K562 (cell line): Measurements from ENCODE around the gene CNPY2. TPM values are rescaled to one million over a fixed set of nuclear protein-coding genes. Genes with fewer than 3 reads are reported as not detected.

Experiments used
- ARID2 ChIP-seq: fragments of 450-650 bp; IDR thresholded peaks from 2 replicates; pipeline ENCODE4 v1.6.1; 2017; ENCODE audit warnings: antibody characterized with exemption, mild to moderate bottlenecking
- FOXK1 ChIP-seq: sonication (generic); formaldehyde crosslinking; IDR thresholded peaks from 2 replicates; pipeline ENCODE4 v1.8.0; 2022; ENCODE audit warnings: missing genetic modification reagents, mild to moderate bottlenecking, borderline replicate concordance
- RBBP5 ChIP-seq: fragments of 200-600 bp; sonication (generic); IDR thresholded peaks from 2 replicates; pipeline ENCODE4 v1.6.1; 2012; ENCODE audit warnings: borderline replicate concordance, mild to moderate bottlenecking, low read length, control low read depth, inconsistent platforms; ENCODE audit not compliant: insufficient read depth, poor library complexity, severe bottlenecking
- STAT6 ChIP-seq: sonication (generic); formaldehyde crosslinking; IDR thresholded peaks from 2 replicates; pipeline ENCODE4 v1.8.1; 2023; ENCODE audit warnings: mild to moderate bottlenecking, missing genetic modification reagents
- TAL1 ChIP-seq: fragments of 450-650 bp; IDR thresholded peaks from 2 replicates; pipeline ENCODE4 v1.6.1; 2016; ENCODE audit warnings: mild to moderate bottlenecking
- ZNF134 ChIP-seq: fragments of 250-450 bp; sonication (Bioruptor Pico); conservative IDR thresholded peaks from 2 replicates; pipeline ENCODE4 v1.4.0; 2020
- ZNF23 ChIP-seq: fragments of 250-450 bp; sonication (Bioruptor Pico); IDR thresholded peaks from 2 replicates; pipeline ENCODE4 v1.4.0; 2020; ENCODE audit warnings: mild to moderate bottlenecking
- ZNF79 ChIP-seq: fragments of 250-450 bp; sonication (Bioruptor Pico); IDR thresholded peaks from 2 replicates; pipeline ENCODE4 v1.4.0; 2020; ENCODE audit warnings: low read depth, mild to moderate bottlenecking, moderate library complexity
- polyA plus RNA-seq, 8 experiments: library from polyadenylated mRNA; depleted of rRNA in 4 of 8; stranded (reverse) in 5 of 8; unstranded in 3 of 8; fragments of >200 nt; fragmentation: Nextera tagmentation in 2 of 8; fragmentation: Illumina TruSeq in 1 of 8; extraction: Ambion mirVana in 2 of 8; extraction: Trizol in 1 of 8; gene quantifications; 2 replicates each; pipeline versions ENCODE4 v1.2.1 to v1.2.3, GENCODE V29; 2011 to 2014; ENCODE audit warnings: inconsistent platforms in 1 of 8, missing spikeins in 1 of 8
- total RNA-seq, 7 experiments: library from RNA; depleted of rRNA in 6 of 7; stranded (reverse); fragments of >200 nt in 6 of 7; fragmentation: Illumina TruSeq in 2 of 7; extraction: Trizol in 2 of 7; gene quantifications; 2 replicates each; pipeline versions ENCODE4 v1.2.1 to v1.2.3, GENCODE V29; 2011 to 2021; ENCODE audit warnings: low replicate concordance in 1 of 7
- TF ChIP-seq, protein P1 (sequence below): fragments of 200-600 bp; sonication (generic); IDR thresholded peaks from one replicate; pipeline ENCODE4 v1.6.1; 2012; ENCODE audit warnings: mild to moderate bottlenecking, low read depth, low read length, inconsistent platforms
- TF ChIP-seq, protein P2 (sequence below): sonication (generic); formaldehyde crosslinking; IDR thresholded peaks from 2 replicates; pipeline ENCODE4 v1.8.1; 2022; ENCODE audit warnings: missing genetic modification reagents

CNPY2 gene
- total and polyA plus RNA-seq, 9 of the 15 experiments (the other 6 are each of a cell fraction or from before 2014, with no cell fraction given) = 33.8 to 190 (median 138) TPM

DNA sequence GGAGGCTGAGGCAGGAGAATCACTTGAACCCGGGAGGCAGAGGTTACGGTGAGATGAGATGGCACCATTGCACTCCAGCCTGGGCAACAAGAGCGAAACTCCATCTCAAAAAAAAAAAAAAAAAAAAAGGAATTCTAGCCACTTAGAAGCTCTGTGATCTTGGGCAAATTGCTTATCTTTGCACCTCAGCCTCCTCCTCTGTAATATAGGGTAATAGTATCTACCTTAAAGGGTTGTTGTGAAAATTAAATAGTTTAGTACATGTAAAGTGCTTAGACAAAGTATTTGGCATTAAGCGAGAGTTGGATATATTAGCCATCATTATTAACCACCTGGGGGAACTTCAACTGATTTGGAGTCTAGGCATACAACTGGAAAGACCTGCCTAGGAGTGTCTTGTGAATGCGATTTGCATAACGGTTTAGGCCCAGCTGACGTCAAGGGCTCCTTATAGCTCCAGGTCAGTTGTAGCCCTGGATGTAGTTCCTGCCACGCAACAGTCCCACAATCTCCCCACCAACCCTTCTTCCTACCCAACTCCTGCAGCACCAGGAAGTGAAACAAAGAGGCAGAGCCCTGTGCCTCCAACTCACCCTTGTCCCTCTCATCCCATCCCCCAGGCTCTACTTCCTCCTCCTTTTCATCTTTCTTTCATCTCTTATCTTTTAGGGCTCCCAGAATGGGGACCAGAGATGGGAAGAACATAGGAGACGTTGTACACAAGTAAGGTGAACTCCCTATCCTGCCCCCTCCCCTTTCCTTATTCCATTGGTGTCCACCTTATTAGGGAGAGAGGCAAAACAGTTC lies 20.8 kb upstream of the CNPY2 start (continued):
- TF ChIP-seq FOXK1 (no peak), ARID2 (no peak), TAL1 (0 out of 2 replicates have a peak, but pooled peaks have one; percentile 27), STAT6 (CRISPR knock-in tag) (no peak), RBBP5 (no peak), ZNF23 (CRISPR knock-in tag) (no peak), ZNF134 (CRISPR knock-in tag) (peak; percentile 77), ZNF79 (CRISPR knock-in tag) (no peak)
- TF ChIP-seq, protein P1, sequence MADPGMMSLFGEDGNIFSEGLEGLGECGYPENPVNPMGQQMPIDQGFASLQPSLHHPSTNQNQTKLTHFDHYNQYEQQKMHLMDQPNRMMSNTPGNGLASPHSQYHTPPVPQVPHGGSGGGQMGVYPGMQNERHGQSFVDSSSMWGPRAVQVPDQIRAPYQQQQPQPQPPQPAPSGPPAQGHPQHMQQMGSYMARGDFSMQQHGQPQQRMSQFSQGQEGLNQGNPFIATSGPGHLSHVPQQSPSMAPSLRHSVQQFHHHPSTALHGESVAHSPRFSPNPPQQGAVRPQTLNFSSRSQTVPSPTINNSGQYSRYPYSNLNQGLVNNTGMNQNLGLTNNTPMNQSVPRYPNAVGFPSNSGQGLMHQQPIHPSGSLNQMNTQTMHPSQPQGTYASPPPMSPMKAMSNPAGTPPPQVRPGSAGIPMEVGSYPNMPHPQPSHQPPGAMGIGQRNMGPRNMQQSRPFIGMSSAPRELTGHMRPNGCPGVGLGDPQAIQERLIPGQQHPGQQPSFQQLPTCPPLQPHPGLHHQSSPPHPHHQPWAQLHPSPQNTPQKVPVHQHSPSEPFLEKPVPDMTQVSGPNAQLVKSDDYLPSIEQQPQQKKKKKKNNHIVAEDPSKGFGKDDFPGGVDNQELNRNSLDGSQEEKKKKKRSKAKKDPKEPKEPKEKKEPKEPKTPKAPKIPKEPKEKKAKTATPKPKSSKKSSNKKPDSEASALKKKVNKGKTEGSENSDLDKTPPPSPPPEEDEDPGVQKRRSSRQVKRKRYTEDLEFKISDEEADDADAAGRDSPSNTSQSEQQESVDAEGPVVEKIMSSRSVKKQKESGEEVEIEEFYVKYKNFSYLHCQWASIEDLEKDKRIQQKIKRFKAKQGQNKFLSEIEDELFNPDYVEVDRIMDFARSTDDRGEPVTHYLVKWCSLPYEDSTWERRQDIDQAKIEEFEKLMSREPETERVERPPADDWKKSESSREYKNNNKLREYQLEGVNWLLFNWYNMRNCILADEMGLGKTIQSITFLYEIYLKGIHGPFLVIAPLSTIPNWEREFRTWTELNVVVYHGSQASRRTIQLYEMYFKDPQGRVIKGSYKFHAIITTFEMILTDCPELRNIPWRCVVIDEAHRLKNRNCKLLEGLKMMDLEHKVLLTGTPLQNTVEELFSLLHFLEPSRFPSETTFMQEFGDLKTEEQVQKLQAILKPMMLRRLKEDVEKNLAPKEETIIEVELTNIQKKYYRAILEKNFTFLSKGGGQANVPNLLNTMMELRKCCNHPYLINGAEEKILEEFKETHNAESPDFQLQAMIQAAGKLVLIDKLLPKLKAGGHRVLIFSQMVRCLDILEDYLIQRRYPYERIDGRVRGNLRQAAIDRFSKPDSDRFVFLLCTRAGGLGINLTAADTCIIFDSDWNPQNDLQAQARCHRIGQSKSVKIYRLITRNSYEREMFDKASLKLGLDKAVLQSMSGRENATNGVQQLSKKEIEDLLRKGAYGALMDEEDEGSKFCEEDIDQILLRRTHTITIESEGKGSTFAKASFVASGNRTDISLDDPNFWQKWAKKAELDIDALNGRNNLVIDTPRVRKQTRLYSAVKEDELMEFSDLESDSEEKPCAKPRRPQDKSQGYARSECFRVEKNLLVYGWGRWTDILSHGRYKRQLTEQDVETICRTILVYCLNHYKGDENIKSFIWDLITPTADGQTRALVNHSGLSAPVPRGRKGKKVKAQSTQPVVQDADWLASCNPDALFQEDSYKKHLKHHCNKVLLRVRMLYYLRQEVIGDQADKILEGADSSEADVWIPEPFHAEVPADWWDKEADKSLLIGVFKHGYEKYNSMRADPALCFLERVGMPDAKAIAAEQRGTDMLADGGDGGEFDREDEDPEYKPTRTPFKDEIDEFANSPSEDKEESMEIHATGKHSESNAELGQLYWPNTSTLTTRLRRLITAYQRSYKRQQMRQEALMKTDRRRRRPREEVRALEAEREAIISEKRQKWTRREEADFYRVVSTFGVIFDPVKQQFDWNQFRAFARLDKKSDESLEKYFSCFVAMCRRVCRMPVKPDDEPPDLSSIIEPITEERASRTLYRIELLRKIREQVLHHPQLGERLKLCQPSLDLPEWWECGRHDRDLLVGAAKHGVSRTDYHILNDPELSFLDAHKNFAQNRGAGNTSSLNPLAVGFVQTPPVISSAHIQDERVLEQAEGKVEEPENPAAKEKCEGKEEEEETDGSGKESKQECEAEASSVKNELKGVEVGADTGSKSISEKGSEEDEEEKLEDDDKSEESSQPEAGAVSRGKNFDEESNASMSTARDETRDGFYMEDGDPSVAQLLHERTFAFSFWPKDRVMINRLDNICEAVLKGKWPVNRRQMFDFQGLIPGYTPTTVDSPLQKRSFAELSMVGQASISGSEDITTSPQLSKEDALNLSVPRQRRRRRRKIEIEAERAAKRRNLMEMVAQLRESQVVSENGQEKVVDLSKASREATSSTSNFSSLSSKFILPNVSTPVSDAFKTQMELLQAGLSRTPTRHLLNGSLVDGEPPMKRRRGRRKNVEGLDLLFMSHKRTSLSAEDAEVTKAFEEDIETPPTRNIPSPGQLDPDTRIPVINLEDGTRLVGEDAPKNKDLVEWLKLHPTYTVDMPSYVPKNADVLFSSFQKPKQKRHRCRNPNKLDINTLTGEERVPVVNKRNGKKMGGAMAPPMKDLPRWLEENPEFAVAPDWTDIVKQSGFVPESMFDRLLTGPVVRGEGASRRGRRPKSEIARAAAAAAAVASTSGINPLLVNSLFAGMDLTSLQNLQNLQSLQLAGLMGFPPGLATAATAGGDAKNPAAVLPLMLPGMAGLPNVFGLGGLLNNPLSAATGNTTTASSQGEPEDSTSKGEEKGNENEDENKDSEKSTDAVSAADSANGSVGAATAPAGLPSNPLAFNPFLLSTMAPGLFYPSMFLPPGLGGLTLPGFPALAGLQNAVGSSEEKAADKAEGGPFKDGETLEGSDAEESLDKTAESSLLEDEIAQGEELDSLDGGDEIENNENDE = no peak
- TF ChIP-seq, protein P2, sequence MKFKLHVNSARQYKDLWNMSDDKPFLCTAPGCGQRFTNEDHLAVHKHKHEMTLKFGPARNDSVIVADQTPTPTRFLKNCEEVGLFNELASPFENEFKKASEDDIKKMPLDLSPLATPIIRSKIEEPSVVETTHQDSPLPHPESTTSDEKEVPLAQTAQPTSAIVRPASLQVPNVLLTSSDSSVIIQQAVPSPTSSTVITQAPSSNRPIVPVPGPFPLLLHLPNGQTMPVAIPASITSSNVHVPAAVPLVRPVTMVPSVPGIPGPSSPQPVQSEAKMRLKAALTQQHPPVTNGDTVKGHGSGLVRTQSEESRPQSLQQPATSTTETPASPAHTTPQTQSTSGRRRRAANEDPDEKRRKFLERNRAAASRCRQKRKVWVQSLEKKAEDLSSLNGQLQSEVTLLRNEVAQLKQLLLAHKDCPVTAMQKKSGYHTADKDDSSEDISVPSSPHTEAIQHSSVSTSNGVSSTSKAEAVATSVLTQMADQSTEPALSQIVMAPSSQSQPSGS (CRISPR knock-in tag) = no peak; the same call in 1 of the 2 replicates
